ENCODE data around the gene RBM19.

Gene RBM19

DNA sequence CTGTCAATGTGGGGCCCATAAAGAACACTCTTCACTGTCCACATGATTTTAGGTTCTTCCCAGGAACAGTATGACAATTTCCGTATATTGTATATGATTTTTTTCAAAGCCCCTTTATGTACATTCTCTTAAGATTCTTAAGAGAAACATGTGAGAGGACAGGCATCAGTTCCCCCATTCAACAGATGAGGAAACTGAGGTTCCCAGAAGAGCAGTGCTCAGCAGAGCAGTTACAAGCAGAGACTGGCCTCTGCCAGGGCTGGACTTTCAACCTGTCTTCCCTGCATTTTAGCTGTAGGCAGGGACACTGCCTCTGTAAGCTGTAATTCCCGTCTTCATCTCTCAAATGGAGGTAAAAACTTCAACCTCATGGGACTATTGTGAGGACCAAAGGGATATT lies 77.7 kb downstream of the RBM19 start:
- DNase-seq (ENCODE audit: extremely low read depth, low read depth) = no peak
- TF ChIP-seq, protein P1, sequence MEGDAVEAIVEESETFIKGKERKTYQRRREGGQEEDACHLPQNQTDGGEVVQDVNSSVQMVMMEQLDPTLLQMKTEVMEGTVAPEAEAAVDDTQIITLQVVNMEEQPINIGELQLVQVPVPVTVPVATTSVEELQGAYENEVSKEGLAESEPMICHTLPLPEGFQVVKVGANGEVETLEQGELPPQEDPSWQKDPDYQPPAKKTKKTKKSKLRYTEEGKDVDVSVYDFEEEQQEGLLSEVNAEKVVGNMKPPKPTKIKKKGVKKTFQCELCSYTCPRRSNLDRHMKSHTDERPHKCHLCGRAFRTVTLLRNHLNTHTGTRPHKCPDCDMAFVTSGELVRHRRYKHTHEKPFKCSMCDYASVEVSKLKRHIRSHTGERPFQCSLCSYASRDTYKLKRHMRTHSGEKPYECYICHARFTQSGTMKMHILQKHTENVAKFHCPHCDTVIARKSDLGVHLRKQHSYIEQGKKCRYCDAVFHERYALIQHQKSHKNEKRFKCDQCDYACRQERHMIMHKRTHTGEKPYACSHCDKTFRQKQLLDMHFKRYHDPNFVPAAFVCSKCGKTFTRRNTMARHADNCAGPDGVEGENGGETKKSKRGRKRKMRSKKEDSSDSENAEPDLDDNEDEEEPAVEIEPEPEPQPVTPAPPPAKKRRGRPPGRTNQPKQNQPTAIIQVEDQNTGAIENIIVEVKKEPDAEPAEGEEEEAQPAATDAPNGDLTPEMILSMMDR (IDR thresholded peaks at IDR 0.05; ENCODE audit: low read depth, low read length) = no peak

DNA sequence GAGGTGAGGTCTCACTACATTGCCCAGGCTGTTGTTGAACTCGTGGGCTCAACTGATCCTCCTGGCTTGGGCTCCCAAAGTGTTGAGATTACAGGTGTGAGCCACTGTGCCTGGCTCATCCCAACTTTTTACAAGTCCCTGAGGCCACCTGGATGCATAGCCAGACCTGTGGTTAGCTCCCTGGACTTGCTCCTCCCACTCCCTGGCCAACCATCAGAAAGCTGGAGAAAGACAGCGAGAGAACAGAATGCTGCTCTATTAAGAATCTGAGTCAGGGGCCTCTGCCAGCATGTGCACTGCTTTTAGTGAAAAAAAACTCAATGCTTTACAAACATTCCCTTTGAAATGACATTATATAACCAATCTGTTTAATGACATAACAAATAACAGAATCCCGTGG lies 78.2 kb downstream of the RBM19 start:
- no peak for DNase-seq (ENCODE audit: extremely low read depth, low read depth)
- TF ChIP-seq, protein P1 (IDR thresholded peaks at IDR 0.05; ENCODE audit: low read depth, low read length) = no peak

DNA sequence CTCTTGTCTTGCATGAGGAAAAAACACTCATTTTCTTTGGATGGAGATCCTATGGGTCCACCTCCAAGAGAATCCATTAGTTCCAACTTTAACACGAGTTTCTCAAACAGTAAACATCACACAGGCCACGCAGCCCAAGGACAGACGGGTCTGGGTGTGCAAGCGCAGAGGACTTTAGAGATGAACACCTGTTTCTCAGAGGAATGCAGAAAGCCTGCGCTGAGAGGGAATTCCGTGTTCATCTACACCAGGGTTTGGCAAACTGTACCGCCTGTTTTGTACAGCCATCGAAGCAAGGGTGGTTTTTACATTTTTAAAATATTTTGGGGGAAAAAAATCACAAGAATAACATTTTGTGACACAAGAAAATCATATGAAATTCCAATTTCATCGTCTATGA lies 79.4 kb downstream of the RBM19 start:
- TF ChIP-seq, protein P1 (IDR thresholded peaks at IDR 0.05; ENCODE audit: low read depth, low read length) = no peak
- no peak for DNase-seq (ENCODE audit: extremely low read depth, low read depth)

DNA sequence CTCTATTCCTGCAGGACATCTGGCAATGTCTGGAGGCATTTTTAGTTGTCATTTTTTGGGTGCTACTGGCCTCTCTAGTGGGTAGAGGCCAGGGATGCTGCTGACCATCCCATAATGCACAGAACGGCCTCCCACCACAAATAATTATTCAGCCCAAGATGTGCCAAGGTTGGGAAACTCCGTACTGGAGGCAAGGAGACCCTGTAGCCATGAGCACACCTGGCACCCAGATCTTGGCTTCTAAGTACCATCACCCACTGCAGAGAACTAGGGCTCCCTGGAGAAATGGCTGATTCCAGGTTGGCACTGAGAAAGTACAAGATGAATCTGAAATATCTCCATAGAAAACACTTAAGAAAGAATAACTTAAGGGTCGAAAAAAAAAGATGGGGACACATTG lies 81.7 kb downstream of the RBM19 start:
- TF ChIP-seq, protein P1 (IDR thresholded peaks at IDR 0.05; ENCODE audit: low read depth, low read length) = no peak
- DNase-seq (ENCODE audit: extremely low read depth, low read depth) = no peak

DNA sequence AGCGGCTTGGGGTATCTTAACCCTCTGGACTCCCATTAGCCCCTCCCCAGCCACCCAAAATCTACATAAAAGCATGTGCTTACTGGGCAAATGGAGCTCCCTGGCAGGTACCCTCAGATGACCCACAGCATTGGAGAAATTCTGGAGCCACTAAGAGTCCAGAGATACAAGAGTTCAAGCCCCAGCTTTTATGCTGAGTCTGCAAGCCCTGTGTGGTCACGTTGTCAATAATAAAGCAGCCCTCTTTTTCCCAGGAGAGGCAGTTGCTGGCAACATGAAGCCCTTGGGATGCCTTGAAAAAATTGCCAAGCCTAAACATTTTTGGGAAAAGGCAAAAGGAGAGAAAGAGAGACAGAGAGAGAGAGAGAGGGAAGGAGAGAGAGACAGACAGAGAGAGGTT lies 83.4 kb downstream of the RBM19 start:
- TF ChIP-seq, protein P1 (IDR thresholded peaks at IDR 0.05; ENCODE audit: low read depth, low read length) = no peak

DNA sequence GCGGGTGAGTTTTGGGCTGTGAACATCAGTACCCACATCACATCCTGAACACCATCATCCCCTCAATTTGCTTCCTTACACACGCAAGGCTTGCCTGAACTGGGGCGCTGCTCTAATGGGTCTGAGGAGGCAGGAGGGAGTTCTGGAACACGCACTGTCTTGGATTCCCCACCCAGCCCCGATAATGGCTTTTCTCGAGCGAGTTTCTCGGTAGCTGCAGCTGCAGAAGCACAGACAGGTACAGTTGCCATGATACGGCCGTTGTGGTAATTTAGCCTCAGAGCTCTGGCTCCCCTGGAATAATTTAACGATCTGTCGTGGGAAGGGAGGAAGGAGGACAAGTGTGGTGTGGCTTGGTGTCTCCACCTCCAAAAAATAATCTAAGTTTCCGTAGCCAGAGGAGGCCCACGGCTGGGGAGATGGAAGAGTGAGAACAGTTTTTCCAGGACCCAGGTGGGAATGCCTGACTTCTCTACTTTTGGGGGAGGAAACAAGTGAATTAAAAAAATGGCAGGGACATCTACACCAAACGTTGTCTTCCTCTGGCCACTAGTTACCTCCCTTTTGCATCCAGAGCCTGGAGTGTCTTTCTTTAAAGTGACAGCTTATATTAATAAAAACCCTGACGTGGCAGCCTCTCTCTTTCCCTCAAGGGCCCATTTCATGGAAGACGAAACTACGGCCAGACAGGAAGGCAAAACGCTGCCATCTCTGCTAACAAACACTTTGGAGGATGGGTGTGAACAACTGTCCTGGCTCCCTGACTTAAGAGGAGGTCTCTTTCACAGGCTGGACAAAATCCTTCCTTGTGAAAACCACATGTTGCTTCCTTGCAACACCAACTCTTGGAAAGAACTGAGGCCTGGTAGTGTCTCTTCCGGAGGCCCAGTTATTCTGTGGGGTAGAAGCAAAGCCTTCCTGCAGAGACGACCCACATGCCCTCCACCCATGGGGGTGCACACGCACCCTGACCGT lies 84.8 kb downstream of the RBM19 start:
- TF ChIP-seq, protein P1 (IDR thresholded peaks at IDR 0.05; ENCODE audit: low read depth, low read length) = no peak
- DNase-seq (ENCODE audit: extremely low read depth, low read depth) = no peak

More for the DNA sequence above, 83.4 kb downstream of the RBM19 start:
- no peak for DNase-seq (ENCODE audit: extremely low read depth, low read depth)

DNA sequence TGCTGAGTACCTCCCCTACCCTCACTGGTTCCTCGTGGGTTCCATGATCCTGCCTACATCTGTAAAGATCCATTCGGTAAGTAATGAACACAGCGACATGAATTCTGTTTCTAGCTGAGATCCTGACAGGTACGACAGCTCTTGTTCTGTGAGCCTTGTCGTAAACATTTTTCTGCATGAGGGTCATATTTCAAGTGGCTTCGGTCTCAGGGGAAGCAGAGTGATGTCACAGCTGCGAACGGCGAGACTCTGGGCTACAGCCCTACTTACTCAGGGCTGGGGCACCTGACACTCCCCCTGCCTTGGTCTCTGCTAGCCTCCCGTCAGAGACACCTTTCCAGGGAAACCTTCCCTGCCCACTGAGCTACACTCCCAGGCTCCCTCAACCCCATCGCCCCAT lies 85.8 kb downstream of the RBM19 start:
- TF ChIP-seq, protein P1 (IDR thresholded peaks at IDR 0.05; ENCODE audit: low read depth, low read length) = no peak
- DNase-seq (ENCODE audit: extremely low read depth, low read depth) = no peak

Data from AG09319 (cell line).